KG1 (cell line): ENCODE results near the gene GDF2.

Source experiments
- DNase-seq: peaks from one replicate; lab custom pipeline; 2025; lab: John Stamatoyannopoulos, UW

Gene GDF2

DNA sequence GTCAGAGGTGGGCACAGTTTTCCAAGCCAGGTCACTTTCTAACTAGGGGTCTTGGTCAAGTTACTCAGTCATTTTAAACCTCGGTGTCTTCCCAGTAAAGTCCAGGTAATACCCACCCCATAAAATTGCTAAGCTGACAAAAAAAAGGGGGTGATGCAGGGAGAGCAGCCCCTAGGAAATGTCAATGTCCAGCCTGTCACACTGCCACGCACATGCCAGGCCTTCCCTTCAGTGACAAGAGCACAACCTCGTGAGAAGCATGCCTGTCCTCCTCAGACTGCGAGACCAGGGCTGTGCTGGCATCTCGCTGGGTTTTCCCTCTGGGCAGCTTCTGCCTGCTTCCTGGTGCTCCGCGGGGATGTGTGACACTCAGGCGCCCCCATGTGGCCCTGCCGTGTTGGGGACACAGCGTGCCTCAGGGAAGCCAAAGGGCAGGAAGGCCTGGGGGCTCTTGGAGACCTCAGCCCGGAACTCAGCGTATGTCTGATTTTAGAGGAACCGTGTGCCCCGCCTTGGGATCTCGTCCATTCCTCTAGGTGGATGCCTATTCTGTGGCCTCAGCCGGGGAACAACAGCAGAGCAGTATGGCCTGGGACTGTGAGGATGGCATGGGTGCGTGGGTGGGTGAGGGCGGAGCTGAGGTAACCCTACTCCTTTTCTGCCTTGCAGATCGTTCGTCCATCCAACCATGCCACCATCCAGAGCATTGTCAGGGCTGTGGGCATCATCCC, 10.2 kb upstream of the GDF2 start:
- peak; percentile 41 for DNase-seq

DNA sequence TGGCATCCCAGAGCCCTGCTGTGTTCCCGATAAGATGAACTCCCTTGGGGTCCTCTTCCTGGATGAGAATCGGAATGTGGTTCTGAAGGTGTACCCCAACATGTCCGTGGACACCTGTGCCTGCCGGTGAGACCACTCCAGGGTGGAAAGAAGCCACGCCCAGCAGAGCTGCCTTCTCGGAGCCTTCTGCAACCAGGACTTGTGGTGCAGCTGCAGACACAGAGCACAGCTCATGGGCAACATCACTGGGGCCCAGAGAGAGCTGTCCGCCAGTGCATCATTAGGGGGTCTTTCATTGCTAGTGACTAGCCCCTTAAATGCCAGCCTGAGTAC, 9.6 kb upstream of the GDF2 start:
- DNase-seq, result no peak

DNA sequence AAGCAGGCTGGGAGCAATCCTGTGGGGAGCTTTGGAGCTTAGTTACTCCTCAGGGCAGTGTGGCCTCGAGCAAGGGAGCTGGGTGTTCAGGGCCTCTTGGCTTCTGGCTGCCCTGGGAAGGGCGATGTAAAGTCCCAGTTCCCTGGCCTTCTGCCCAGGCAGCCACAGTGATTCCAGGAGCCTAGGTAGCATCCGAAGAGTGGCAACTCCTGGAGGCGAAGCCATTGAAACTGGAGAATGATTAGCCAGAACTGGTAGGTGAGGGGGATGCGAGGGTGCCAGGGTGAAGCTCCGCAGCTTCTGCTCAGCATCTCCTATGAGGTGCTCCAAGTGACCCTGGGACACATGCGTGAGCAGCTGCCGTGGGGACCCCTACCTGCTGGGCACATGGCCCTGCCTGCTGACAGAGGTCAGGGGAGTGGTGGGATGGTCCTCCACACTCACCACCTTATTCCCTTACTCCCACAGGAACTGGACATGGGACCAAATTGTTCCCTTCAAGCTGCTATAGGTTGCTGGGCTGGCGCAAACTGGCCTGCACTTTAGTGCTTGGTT, 7.8 kb upstream of the GDF2 start:
- no peak for DNase-seq

DNA sequence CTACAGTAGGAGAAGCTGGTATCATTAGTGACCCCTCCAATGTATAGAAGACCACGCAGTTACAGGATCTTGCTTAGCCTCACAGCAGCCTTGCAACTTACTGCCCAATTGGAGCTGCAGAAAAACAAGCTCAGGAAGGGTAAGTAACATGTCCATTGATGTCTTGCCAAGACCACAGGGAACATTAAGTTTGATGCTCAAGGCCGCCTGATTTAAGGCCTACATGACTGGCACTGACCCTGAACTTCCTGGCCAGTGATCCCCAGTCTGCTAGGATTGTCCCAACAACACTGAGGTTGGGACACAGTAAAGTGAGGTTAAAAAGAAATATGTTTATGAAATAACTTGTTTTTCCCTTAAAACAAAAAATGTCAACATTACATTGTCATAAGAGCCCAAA, 6.8 kb upstream of the GDF2 start:
- no peak for DNase-seq

DNA sequence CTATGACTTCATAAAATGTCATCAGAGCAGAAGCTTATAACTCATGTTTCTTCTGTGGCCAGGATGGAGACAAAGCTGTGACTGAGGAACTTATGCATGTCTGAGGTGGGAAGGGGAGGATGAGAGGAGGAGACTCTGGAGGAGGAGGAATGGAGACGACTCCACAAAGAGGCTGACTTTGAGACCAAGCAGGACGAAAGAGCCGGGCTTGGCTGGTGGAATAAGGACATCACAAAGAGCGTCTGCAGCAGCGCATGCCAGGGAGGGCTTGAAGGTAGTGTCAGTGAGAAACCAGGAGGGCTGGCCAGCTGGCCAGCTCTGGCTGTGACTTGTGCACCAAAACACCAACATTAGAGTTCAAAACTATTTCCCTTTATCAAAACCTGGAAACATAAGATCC, 6.1 kb upstream of the GDF2 start:
- DNase-seq, result no peak

DNA sequence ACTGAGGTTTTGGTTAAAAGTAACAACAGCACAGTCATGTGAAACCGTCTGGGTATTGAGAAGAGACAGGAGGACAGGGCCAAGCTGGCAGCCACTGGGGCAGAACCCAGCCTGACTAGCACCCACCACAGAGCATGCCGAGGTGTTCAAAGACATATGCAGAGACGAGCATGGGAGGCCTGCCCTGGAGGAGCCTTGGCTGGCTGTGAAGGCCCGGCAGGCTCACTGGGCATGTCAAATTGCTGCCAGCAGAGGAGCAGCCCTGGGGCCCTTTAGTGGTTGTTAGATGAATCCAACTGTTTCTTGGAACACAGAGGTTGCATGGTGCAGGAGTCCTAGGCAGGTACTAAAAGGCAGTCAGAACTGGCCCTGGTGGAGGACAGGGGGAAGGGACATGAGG, 5.0 kb upstream of the GDF2 start:
- no peak for DNase-seq

DNA sequence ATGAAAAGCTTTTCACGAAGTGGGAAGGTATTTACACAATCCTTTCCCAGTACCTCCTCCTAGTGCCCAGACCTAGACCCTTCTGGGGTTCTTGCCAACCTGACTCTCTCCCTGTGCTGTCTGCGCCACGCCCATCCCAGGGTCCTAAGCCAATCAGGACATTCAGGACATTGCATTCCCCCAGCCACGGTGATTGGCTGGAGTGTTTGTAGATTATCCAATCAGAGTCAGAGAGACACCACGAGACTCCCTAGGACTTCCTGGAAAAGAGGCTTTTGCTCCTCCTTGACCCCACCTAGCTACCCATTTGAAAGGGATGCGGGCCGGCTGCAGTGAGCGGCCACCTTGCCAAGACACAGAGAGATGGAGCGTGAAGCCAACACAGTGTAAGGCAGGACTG, 3.5 kb upstream of the GDF2 start:
- no peak for DNase-seq

DNA sequence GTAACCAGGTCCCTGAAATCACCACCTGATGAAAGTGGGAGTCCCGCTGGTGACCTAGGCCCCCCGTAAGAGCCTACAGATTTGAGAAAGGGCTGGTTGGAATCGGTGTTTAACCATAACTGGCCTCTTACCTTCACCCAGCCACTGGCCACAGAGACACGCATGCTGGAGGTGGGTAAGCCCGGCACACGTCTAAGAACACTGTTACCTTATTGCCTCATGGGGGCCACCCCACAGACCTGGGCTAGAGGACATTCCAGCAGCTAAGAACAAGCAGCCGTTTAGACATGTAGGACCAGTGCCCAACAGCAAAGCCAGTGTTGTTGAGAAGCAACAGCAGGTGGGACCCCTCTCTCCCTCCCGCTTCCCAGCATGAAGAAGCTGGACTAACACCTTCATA, 2.5 kb upstream of the GDF2 start:
- DNase-seq, result no peak

DNA sequence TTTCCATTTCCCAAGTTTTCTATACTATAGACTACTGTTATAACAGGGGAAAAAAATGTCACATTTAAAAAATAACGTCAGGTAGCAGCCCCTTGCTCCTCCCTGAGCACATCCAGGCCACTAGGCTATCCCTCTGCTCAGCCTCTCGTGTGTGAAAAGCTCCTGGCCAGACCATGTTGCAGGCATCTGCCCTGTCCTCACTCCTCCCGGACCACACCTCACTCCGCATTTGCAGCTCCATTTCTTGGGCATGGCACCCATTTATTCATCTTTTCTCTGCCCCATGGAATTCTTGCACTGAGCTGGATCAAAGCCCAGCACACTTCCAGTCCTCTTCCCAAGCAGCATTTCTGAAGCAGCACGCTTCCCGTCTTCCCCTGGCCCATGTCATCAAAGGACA, 1.4 kb upstream of the GDF2 start:
- DNase-seq, result no peak

DNA sequence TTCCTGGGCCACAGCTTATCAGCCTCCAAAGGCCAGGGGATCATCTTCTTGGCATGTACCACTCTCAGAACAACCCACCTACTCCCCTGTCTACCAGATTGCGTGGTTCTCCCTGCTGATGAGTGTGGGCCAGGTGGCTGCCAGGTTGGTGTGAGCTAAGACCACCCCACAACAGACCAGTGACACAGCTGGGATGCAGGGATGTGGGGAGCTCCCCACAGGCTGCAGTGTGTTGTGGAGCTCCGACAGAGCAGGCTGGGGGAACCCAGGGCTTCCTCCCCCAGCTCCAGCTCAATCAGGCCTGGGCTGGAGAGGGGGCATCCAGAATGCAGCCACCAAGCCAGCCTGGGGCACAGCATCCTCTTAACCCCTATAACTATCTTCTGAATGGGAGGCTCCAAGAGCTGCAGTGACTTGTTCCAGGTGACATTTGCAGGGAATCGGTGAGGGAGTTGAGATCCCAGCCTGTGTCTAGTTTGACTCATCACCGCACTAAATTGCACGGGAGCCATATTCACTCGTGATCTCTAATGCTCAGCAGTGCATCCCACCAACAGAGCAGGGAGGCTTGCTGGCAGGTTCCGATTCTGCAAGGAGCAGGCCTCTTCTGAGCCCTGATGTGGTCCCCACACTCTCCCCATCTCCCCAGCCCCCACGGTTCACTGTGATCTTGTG, 596 bp upstream of the GDF2 start:
- DNase-seq, result no peak

DNA sequence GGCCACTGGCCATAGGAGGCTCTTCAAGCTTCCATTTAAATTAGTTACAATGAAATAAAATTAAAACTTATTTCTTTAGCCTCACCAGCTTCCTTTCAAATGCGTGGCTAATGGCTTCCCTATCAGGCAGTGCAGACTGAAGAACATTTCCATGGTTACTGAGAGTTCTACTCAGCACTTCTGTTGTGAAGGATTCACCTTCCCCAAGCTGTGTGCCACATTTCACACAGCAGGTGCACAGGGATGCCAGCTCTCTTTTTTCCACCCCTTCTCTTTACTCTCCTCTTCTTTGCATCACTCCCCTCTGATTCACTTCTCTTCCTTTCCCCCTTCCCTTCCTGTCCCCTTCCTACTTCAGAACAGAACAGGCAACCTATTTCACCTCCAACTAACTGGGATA, 833 bp downstream of the GDF2 start:
- no peak for DNase-seq

DNA sequence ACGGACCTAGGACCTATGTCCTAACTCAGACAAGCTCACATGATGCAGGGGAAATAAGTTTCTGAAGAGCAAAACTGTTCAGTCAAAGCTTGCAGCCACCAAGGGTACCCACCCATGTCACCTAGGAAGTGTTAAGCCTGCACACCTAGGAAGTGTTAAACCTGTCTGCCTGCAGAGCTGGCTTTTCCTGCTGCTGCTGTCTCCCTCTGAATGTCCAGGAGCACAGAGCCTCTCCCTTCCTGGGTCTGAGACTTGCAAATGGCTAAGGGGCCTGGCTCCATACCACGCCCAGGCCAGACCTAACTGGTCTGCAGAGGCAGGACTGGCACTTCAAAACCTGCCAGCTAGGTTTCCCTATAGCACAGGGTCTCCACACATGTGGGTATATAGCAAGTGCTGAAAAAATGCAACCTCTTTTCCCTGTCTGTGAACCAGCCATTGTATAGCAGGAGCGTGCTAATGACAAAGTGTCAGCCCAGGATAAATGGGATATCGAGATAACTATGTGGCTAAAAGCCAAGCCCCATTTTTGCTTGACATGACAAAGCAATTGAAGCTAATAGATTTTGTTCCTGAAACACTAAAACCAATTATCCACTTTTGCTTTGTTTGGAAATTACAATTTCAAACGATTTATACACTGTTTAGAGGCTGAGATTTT, 1.5 kb downstream of the GDF2 start:
- no peak for DNase-seq

DNA sequence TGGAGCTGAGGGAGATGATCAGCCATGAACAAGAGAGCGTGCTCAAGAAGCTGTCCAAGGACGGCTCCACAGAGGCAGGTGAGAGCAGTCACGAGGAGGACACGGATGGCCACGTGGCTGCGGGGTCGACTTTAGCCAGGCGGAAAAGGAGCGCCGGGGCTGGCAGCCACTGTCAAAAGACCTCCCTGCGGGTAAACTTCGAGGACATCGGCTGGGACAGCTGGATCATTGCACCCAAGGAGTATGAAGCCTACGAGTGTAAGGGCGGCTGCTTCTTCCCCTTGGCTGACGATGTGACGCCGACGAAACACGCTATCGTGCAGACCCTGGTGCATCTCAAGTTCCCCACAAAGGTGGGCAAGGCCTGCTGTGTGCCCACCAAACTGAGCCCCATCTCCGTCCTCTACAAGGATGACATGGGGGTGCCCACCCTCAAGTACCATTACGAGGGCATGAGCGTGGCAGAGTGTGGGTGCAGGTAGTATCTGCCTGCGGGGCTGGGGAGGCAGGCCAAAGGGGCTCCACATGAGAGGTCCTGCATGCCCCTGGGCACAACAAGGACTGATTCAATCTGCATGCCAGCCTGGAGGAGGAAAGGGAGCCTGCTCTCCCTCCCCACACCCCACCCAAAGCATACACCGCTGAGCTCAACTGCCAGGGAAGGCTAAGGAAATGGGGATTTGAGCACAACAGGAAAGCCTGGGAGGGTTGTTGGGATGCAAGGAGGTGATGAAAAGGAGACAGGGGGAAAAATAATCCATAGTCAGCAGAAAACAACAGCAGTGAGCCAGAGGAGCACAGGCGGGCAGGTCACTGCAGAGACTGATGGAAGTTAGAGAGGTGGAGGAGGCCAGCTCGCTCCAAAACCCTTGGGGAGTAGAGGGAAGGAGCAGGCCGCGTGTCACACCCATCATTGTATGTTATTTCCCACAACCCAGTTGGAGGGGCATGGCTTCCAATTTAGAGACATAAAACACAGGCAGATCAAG, 3.3 kb downstream of the GDF2 start:
- no peak for DNase-seq

DNA sequence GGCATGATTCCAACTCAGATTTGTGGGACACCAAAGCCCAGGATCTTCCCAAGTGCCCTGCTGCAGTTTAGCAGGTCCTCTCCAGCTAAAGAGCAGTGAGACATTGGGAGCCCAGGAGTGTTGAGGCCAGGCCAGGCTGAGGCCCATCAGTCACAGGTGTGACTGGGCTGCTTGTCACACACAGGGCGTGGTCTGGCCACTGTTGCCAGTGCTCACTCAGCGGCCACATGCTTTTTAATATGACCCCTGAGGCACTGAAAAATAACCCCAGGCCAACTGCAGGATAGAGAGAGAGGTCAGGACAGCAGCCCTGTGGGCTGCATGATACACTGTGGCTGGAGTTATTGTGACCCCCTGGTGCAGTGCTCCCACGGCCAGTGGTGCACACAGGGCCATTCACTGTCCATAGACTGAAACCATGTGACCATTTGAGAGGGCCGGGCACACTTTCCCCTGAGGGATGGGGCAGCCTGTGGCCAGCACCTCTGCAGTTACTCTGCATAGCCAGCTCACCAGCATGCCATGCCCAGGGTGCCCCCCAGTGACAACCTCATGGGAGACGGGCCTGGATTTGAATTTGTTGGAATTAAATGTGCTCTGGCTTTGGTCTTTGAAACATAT, 4.2 kb downstream of the GDF2 start:
- no peak for DNase-seq

DNA sequence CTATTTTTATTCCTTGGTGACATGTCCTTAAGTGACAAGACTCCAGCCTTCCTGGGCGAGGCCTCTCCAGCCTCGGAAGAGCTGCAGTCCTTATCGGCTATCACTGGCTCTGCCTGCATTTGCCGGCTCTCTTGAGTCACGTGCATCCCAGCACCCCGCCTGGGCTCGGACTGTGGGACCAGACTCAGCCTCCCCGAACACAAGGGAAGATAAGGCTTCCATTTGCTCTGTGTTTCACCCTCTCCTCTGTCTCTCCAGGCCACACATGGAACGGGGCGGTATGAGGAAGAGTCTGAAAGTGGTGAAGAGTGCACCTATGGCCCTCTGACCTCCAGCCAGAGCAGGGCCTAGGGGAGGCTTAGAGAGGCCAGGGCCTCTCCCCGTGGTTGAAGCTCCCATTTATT, 4.7 kb downstream of the GDF2 start:
- no peak for DNase-seq

DNA sequence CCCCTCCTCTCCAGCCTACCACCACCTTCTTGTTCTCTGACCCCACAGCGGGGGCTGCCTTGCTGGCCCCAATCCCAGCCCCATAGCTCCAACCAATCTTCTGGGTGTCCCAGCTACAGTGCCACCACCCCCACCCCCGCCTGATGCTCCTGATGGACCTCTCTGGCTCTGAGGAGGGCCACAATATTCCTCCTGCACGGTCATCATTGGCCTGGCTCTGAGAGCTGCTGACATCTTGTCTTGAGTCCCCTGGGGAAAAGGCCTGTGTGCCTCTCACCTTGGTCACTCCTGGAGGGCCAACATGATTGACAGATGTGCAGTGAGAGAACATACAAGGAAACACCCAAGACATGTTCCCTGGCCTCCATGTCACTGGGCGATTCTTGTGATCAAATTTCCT, 7.6 kb downstream of the GDF2 start:
- no peak for DNase-seq

DNA sequence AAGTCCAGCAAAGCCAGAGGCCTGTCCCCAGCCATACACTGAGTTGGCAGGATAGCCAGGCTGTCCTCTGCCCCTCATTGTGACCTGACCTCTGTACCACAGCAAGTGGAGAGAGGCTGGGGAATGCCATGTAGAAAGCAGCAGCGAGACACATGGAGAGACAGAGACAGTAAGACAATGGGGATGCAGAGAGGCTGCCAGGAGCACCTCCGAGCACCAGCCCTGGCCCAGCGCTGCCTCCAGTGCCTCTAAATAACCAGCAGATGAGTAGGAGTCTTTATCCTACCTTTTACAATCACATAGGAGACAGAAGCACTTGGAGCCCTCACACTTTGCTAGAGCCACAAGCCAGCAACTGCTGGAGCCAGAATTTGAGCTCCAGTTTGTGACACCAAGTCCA, 8.1 kb downstream of the GDF2 start:
- no peak for DNase-seq

DNA sequence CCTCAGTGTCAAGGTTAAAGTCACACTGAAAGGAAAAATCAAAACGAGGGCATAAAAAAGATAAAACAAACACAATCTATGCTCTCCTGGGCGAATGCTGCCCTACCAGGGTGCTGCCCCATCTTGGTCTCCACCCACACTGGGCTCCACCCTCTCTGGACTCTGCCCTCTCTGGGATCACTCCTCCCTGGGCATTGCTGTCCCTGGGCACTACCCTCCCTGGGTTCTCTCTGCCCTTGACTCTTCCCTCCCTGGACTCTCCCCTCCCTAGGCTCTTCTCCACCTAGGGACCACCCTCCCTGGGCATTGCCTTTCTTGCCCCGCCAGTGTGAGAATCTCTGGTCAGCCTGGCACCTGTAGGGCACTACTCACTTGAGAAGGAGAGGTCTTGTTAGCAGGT, 8.6 kb downstream of the GDF2 start:
- no peak for DNase-seq

DNA sequence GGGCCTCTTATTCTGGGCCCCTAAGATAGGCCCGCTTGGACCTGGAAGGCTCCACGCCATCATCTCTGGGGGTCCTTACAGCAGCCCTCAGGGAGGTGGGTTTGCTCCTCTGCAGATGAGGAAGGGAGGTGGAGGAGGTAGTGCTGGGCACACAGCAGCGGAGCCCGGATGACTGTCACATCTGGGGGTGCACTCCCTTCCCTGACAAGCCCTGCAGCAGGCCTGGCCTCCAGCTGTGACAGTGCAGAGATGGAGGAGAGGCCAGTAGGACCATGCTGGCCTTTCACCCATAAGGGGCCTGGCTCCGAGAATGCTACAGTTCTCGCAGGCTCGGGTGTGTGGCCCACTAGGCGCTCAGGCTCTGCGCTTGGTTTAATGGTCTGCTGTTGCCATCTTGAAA, 9.2 kb downstream of the GDF2 start:
- no peak for DNase-seq

DNA sequence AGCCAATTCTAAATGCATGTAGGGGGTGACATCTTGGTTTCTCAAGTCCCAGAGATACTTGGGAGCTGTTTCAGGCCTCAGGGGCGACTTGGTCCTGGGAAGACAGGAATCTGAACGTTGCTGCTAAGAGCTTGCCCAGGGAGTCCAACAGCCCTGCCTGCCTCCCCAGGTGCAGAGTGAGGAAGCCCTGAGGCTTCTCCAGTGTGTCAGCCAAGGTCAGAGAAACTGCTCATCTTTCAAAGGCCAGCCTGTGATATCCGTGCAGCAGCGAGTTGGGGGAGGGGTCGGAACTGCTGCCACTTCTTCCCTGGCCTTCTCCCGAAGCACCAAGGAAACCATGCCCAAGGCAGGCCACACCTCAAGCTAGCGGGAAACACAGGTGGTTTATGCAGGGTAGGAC, 9.7 kb downstream of the GDF2 start:
- DNase-seq, result no peak

DNA sequence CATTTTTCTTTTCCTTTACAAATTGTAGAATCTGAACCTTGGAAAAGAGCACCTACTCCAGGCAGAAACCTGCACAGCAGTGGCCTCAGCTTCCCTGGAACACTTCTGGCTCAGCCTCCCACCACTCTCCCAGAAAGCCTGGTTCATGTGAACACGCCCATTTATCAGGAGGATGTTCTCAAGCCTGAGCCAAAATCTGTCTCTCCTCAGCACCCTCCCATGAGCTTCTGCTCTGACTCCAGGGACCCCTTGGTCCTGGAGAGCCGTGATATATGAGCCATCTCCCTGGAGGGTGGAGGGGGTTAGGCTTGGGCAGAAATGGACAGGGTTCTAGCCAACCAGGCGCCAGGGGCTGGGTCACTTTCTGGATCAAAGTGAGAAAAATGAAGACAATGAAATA, 10.1 kb downstream of the GDF2 start:
- no peak for DNase-seq

DNA sequence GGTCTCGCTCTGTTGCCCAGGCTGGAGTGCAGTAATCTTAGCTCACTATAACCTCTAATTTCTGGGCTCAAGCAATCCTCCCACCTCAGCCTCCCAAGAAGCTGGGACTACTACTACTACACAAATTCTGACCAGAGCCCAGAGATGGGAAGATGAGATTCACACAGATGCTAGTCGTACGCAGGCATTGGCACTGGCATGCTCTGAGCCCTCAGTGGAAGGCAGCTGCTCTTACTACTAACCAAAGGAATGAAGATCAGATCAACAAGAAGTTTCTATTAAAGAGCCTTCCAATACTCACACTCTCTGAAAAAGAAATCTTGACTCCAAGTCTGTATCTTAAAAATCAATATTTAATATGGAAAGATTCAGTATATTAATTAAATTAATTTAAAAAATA, 10.7 kb downstream of the GDF2 start:
- DNase-seq, result no peak
